Tibial artery (tissue), 4 donors: ENCODE data around the gene CHST13.

Experiments
- DNase-seq, 2 donors: peaks; one replicate each; pipeline ENCODE4 v3.0.0-alpha.2; 2019
- H3K27ac ChIP-seq, 2 donors: fragments of 200-600 bp; sonication (generic) in 1 of 2; 1 replicate in 1 of 2; 2 replicates in 1 of 2; pipeline ENCODE4 v1.5.1; 2018 to 2019; ENCODE audit warnings: mild to moderate bottlenecking in 1 of 2
- H3K27me3 ChIP-seq, 2 donors: fragments of 200-600 bp; sonication (generic) in 1 of 2; one replicate each; pipeline versions ENCODE4 v1.5.1 to v1.6.0; 2016 to 2019
- H3K36me3 ChIP-seq, 3 donors: fragments of 200-600 bp; sonication (generic) in 2 of 3; one replicate each; pipeline ENCODE4 v1.5.1; 2016 to 2019; ENCODE audit warnings: mild to moderate bottlenecking in 2 of 3
- H3K4me1 ChIP-seq, 4 donors: fragments of 200-600 bp; sonication (generic) in 2 of 4; 1 replicate in 3 of 4; 2 replicates in 1 of 4; pipeline ENCODE4 v1.5.1; 2016 to 2019
- H3K4me3 ChIP-seq, 2 donors: fragments of 200-600 bp; sonication (generic) in 1 of 2; 1 replicate in 1 of 2; 2 replicates in 1 of 2; pipeline ENCODE4 v1.5.1; 2018 to 2019; ENCODE audit warnings: mild to moderate bottlenecking in 2 of 2
- H3K9me3 ChIP-seq, 3 donors: fragments of 200-600 bp; sonication (generic) in 1 of 3; one replicate each; pipeline ENCODE4 v1.5.1; 2016 to 2019
- intact Hi-C: fragments of 100-400 bp; cut with DNase I; formaldehyde crosslinking; loops from one replicate; pipeline ENCODE4 v1.15.0; 2023; ENCODE audit warnings: low total_unique reads
- TF ChIP-seq, protein P1 (sequence below), 2 experiments: fragments of 200-600 bp in 1 of 2; fragments of 450-650 bp in 1 of 2; IDR thresholded peaks; one replicate each; pipeline ENCODE4 v1.5.1; 2017 to 2019; ENCODE audit warnings: antibody characterized with exemption in 2 of 2, mild to moderate bottlenecking in 1 of 2, moderate library complexity in 1 of 2

Gene CHST13

GRCh38 chr3:126502656-126503055 lies 21.3 kb upstream of the CHST13 start:
- Histone ChIP-seq H3K4me3 (no peak overlapping the region), H3K27ac (no peak overlapping the region), H3K36me3 (no peaks in the 10 kb centered on the region), H3K9me3 (no peaks in the 10 kb centered on the region), H3K27me3 (peaks cover 0 to 14% of the 10 kb centered on the region in 2 donors), H3K4me1 (no peaks in the 10 kb centered on the region)
- intact Hi-C loops = no loop called here
- no peak for DNase-seq
- TF ChIP-seq, protein P1, sequence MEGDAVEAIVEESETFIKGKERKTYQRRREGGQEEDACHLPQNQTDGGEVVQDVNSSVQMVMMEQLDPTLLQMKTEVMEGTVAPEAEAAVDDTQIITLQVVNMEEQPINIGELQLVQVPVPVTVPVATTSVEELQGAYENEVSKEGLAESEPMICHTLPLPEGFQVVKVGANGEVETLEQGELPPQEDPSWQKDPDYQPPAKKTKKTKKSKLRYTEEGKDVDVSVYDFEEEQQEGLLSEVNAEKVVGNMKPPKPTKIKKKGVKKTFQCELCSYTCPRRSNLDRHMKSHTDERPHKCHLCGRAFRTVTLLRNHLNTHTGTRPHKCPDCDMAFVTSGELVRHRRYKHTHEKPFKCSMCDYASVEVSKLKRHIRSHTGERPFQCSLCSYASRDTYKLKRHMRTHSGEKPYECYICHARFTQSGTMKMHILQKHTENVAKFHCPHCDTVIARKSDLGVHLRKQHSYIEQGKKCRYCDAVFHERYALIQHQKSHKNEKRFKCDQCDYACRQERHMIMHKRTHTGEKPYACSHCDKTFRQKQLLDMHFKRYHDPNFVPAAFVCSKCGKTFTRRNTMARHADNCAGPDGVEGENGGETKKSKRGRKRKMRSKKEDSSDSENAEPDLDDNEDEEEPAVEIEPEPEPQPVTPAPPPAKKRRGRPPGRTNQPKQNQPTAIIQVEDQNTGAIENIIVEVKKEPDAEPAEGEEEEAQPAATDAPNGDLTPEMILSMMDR (IDR thresholded peaks at IDR 0.05) = no peak

DNA sequence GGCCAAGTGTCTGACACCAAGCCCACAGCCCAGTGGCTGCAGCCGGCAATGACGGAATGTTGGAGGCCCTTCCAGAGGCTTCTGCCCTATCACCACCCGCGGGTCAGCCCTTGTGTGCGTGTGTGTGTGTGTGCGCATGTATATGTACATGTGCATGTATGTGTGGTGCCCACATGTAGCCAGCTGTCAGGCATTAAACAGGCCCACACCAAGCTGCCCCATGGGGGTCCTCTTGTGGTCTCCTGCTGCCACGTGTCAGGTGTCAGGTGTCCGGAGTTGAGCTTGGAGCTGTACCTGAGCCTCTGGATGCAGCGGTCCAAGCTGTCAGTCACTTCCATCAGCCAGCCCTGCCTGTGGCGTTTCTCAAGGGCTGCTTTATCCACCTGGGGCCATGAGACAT lies 20.3 kb upstream of the CHST13 start:
- intact Hi-C loops = no loop called here
- Histone ChIP-seq H3K4me3 (no peak overlapping the region), H3K27me3 (peaks cover 0 to 14% of the 10 kb centered on the region in 2 donors), H3K4me1 (no peaks in the 10 kb centered on the region), H3K9me3 (no peaks in the 10 kb centered on the region), H3K27ac (no peak overlapping the region), H3K36me3 (no peaks in the 10 kb centered on the region)
- TF ChIP-seq, protein P1 (IDR thresholded peaks at IDR 0.05) = no peak
- DNase-seq = no peak

- no peaks in the 10 kb centered on the region for H3K4me1 ChIP-seq
- TF ChIP-seq, protein P1 (IDR thresholded peaks at IDR 0.05) = no peak
- H3K9me3 ChIP-seq = no peaks in the 10 kb centered on the region
- peaks cover 0 to 14% of the 10 kb centered on the region in 2 donors for H3K27me3 ChIP-seq
- DNase-seq = no peak
- intact Hi-C loops = no loop called here
- no peaks in the 10 kb centered on the region for H3K36me3 ChIP-seq
- H3K4me3 ChIP-seq = no peak overlapping the region
- no peak overlapping the region for H3K27ac ChIP-seq
Measured at GRCh38 chr3:126507886-126508285, 16.1 kb upstream of the CHST13 start.

DNA sequence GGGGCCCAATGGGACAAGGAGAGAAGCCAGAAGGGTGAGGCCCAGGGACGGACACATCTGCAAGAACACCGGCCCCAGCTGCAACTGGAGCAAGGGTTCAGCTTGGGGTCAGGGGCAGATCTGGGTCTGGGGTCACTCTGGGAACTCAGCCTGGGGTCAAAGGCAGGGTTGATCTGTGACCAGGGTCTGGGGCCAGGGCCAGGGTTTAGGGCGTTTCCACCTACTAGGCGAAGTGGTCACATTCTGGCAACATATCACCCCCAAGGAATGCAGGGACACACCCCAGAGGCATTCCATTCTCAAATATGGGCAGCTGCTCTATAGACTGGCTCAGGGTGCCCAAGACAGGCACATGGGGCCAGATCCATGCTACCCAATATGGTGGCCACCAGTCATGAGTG lies 15.4 kb upstream of the CHST13 start:
- Histone ChIP-seq H3K9me3 (no peaks in the 10 kb centered on the region), H3K27me3 (peaks cover 0 to 11% of the 10 kb centered on the region in 2 donors), H3K36me3 (no peaks in the 10 kb centered on the region), H3K4me1 (no peaks in the 10 kb centered on the region), H3K4me3 (no peak overlapping the region), H3K27ac (no peak overlapping the region)
- TF ChIP-seq, protein P1 (IDR thresholded peaks at IDR 0.05) = no peak
- intact Hi-C loops = no loop called here
- no peak for DNase-seq

DNA sequence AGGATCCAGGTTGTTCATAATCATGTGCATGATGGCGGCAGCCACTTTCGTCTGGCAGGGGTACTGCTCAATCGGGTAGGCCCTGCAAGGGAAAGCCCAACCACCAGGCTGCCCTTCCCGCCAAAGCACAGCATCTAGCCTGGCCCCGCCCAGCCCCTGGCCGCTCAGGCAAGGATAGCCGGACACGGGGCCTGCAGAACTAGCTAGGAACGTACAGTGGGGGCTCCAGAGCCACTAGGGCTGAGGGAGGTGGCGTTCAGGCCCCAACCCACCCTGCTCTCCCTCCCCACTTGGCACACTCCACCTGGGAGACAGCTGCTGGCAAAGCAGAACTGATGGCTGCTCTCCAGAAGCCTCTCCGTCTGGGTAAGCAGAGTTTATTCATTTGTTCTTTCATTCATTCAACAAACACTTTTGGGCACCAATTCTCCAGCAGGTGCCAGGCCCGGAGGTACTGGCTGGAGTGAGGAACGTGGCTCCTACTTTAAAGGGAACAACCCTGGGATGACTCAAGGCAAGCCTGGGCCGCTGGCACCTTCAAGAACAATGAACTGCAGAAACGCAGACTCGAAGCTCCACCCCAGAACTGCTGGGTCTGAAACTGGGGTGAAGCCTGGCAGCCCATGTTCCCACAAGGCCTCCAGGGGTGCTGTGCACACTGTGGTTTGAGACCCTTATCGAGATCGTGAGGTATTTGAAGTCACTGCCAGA lies 14.2 kb upstream of the CHST13 start:
- Histone ChIP-seq H3K27me3 (peaks cover 0 to 8% of the 10 kb centered on the region in 2 donors), H3K27ac (no peak overlapping the region), H3K9me3 (no peaks in the 10 kb centered on the region), H3K36me3 (no peaks in the 10 kb centered on the region), H3K4me1 (no peaks in the 10 kb centered on the region), H3K4me3 (no peak overlapping the region)
- intact Hi-C loops = no loop called here
- DNase-seq = no peak
- TF ChIP-seq, protein P1 (IDR thresholded peaks at IDR 0.05) = no peak
